WTC11 (cell line): ENCODE data around the gene C19orf73. TPM values are rescaled to one million over a fixed set of nuclear protein-coding genes. Genes with fewer than 3 reads are reported as not detected.

Experiments used
- ATAC-seq: fragments of 200-7000 bp; cut with Tn5 transposase; 2 replicates; pipeline ENCODE4 v1.10.0; 2021; ENCODE audit warnings: mild to moderate bottlenecking, moderate library complexity
- CTCF ChIA-PET: fragments of 300-600 bp; sonication (Branson Sonifier 250); formaldehyde crosslinking; loops from one replicate; lab custom pipeline; 2021; ENCODE audit warnings: antibody characterized with exemption; lab: Charles Lee
- POLR2A ChIA-PET: fragments of 350-600 bp; sonication (Branson Sonifier 250); formaldehyde crosslinking; loops from one replicate; lab custom pipeline; 2021; ENCODE audit warnings: antibody characterized with exemption; lab: Charles Lee
- DNase-seq: peaks from one replicate; pipeline ENCODE4 v3.0.0; 2021; ENCODE audit warnings: low spot score
- H3K27ac Mint-ChIP-seq: 2 replicates; pipeline ENCODE4 v1.8.0; 2021; ENCODE audit warnings: mixed read lengths
- H3K27me3 Mint-ChIP-seq: 2 replicates; pipeline ENCODE4 v1.8.0; 2021; ENCODE audit warnings: low read depth, mild to moderate bottlenecking, moderate library complexity, mixed read lengths
- H3K36me3 Mint-ChIP-seq: 2 replicates; pipeline ENCODE4 v1.8.0; 2021; ENCODE audit warnings: mixed read lengths
- H3K4me1 Mint-ChIP-seq: 2 replicates; pipeline ENCODE4 v1.8.0; 2022; ENCODE audit warnings: mixed read lengths
- H3K4me3 Mint-ChIP-seq: 2 replicates; pipeline ENCODE4 v1.8.0; 2021; ENCODE audit warnings: mild to moderate bottlenecking, moderate library complexity, mixed read lengths
- H3K9me3 Mint-ChIP-seq: 2 replicates; pipeline ENCODE4 v1.8.0; 2021; ENCODE audit warnings: mixed read lengths
- CBFB ChIP-seq: sonication (generic); formaldehyde crosslinking; IDR thresholded peaks from 2 replicates; pipeline ENCODE4 v1.8.1; 2022; ENCODE audit warnings: mild to moderate bottlenecking, low read depth, missing genetic modification reagents
- CREM ChIP-seq: sonication (generic); formaldehyde crosslinking; IDR thresholded peaks from 2 replicates; pipeline ENCODE4 v1.8.1; 2022; ENCODE audit warnings: mild to moderate bottlenecking, missing genetic modification reagents, moderate library complexity
- E2F4 ChIP-seq: sonication (generic); formaldehyde crosslinking; IDR thresholded peaks from 2 replicates; pipeline ENCODE4 v1.8.1; 2022; ENCODE audit warnings: low read depth, mild to moderate bottlenecking, moderate library complexity, missing genetic modification reagents, borderline replicate concordance
- EMX1 ChIP-seq: fragments of 250-450 bp; sonication (Bioruptor Pico); IDR thresholded peaks from 2 replicates; pipeline ENCODE4 v1.8.0; 2021; ENCODE audit warnings: mild to moderate bottlenecking
- ESRRA ChIP-seq: sonication (generic); formaldehyde crosslinking; IDR thresholded peaks from 2 replicates; pipeline ENCODE4 v1.8.1; 2022; ENCODE audit warnings: mild to moderate bottlenecking, missing genetic modification reagents, borderline replicate concordance
- ETV6 ChIP-seq: sonication (generic); formaldehyde crosslinking; IDR thresholded peaks from 2 replicates; pipeline ENCODE4 v1.8.1; 2022; ENCODE audit warnings: mild to moderate bottlenecking, missing genetic modification reagents
- FOXJ3 ChIP-seq: sonication (generic); formaldehyde crosslinking; IDR thresholded peaks from 2 replicates; pipeline ENCODE4 v1.9.0; 2021; ENCODE audit warnings: missing genetic modification reagents, mild to moderate bottlenecking, borderline replicate concordance
- FOXK1 ChIP-seq: sonication (generic); formaldehyde crosslinking; IDR thresholded peaks from 2 replicates; pipeline ENCODE4 v1.8.0; 2022; ENCODE audit warnings: mild to moderate bottlenecking, moderate library complexity, missing genetic modification reagents
- FOXP4 ChIP-seq: sonication (generic); formaldehyde crosslinking; IDR thresholded peaks from 2 replicates; pipeline ENCODE4 v1.8.0; 2022; ENCODE audit warnings: mild to moderate bottlenecking, missing genetic modification reagents
- HMGXB4 ChIP-seq: sonication (generic); formaldehyde crosslinking; IDR thresholded peaks from 2 replicates; pipeline ENCODE4 v1.8.1; 2023; ENCODE audit warnings: mild to moderate bottlenecking, moderate library complexity, missing genetic modification reagents
- MAX ChIP-seq: sonication (generic); formaldehyde crosslinking; IDR thresholded peaks from 2 replicates; pipeline ENCODE4 v1.8.0; 2022; ENCODE audit warnings: mild to moderate bottlenecking, missing genetic modification reagents
- NFE2L1 ChIP-seq: sonication (generic); formaldehyde crosslinking; IDR thresholded peaks from 2 replicates; pipeline ENCODE4 v1.8.1; 2023; ENCODE audit warnings: missing genetic modification reagents
- NR1H2 ChIP-seq: sonication (generic); formaldehyde crosslinking; IDR thresholded peaks from 2 replicates; pipeline ENCODE4 v1.9.0; 2021; ENCODE audit warnings: mild to moderate bottlenecking, moderate library complexity, missing genetic modification reagents
- PRDM15 ChIP-seq: sonication (generic); formaldehyde crosslinking; IDR thresholded peaks from 2 replicates; pipeline ENCODE4 v1.8.0; 2022; ENCODE audit warnings: missing genetic modification reagents
- SP1 ChIP-seq: sonication (generic); formaldehyde crosslinking; conservative IDR thresholded peaks from 2 replicates; pipeline ENCODE4 v1.8.1; 2022; ENCODE audit warnings: missing genetic modification reagents
- TP53 ChIP-seq: sonication (generic); formaldehyde crosslinking; IDR thresholded peaks from 2 replicates; pipeline ENCODE4 v1.8.1; 2023; ENCODE audit warnings: mild to moderate bottlenecking, missing genetic modification reagents
- USF1 ChIP-seq: sonication (generic); formaldehyde crosslinking; IDR thresholded peaks from 2 replicates; pipeline ENCODE4 v1.8.0; 2022; ENCODE audit warnings: mild to moderate bottlenecking, missing genetic modification reagents
- ZBTB43 ChIP-seq: sonication (generic); formaldehyde crosslinking; IDR thresholded peaks from 2 replicates; pipeline ENCODE4 v1.8.1; 2023; ENCODE audit warnings: mild to moderate bottlenecking, missing genetic modification reagents
- ZMAT4 ChIP-seq: fragments of 250-450 bp; sonication (Bioruptor Pico); IDR thresholded peaks from 2 replicates; pipeline ENCODE4 v1.9.0; 2021; ENCODE audit warnings: mild to moderate bottlenecking
- ZNF121 ChIP-seq: sonication (generic); formaldehyde crosslinking; IDR thresholded peaks from 2 replicates; pipeline ENCODE4 v1.8.0; 2023; ENCODE audit warnings: missing genetic modification reagents
- ZNF138 ChIP-seq: sonication (generic); formaldehyde crosslinking; conservative IDR thresholded peaks from 2 replicates; pipeline ENCODE4 v1.8.1; 2022; ENCODE audit warnings: mild to moderate bottlenecking, moderate library complexity, missing genetic modification reagents
- ZNF232 ChIP-seq: sonication (generic); formaldehyde crosslinking; IDR thresholded peaks from 2 replicates; pipeline ENCODE4 v1.8.0; 2022; ENCODE audit warnings: mild to moderate bottlenecking, missing genetic modification reagents
- ZNF416 ChIP-seq: fragments of 250-450 bp; sonication (Bioruptor Pico); IDR thresholded peaks from 2 replicates; pipeline ENCODE4 v1.9.0; 2021; ENCODE audit warnings: mild to moderate bottlenecking, inconsistent platforms
- ZNF423 ChIP-seq: fragments of 250-450 bp; sonication (Bioruptor Pico); IDR thresholded peaks from 2 replicates; pipeline ENCODE4 v2.1.2; 2022; ENCODE audit warnings: mild to moderate bottlenecking, moderate library complexity
- total RNA-seq: library from RNA; stranded (reverse); gene quantifications from 3 replicates; pipeline ENCODE4 v1.2.3, GENCODE V29; 2021

Gene C19orf73
- total RNA-seq, 1 experiment from 2014 or later, result 3.2 TPM

GRCh38 chr19:49141352-49141751, 22.4 kb upstream of the C19orf73 start (continued):
- TF ChIP-seq HMGXB4 (CRISPR knock-in tag) (no peak), CBFB (CRISPR knock-in tag) (no peak), FOXP4 (CRISPR knock-in tag) (no peak), ZNF121 (CRISPR knock-in tag) (no peak), ZNF423 (CRISPR knock-in tag) (no peak), USF1 (no peak), CREM (CRISPR knock-in tag) (no peak), PRDM15 (CRISPR knock-in tag) (no peak), NFE2L1 (CRISPR knock-in tag) (no peak)

GRCh38 chr19:49140951-49141350, 22.0 kb upstream of the C19orf73 start:
- CTCF ChIA-PET, result interaction anchor here (0.7 to 2.9 kb wide), 3 partner anchors 43 to 85 kb away, joined by 3 to 12 read pairs (median 10); no protein-coding TSS in a partner anchor
- Mint-ChIP-seq H3K27ac (no peak overlapping the region; the same call in 1 of the 2 replicates), H3K4me3 (peak overlapping the region; percentile 15)

GRCh38 chr19:49136771-49137171, 17.8 kb upstream of the C19orf73 start:
- no peaks in the 10 kb centered on the region for H3K9me3 Mint-ChIP-seq
- ChIA-PET CTCF (interaction anchor here (0.6 to 3.1 kb wide), 6 partner anchors 9 to 118 kb away, joined by 3 to 6 read pairs (median 4); no protein-coding TSS in a partner anchor), POLR2A (no interaction called here)
- no peak overlapping the region for H3K4me3 Mint-ChIP-seq
- DNase-seq (no peak), ATAC-seq (no peak)
- H3K27me3 Mint-ChIP-seq, result peaks cover 52% of the 10 kb centered on the region
- peak overlapping the region; percentile 6; the same call in 1 of the 2 replicates for H3K27ac Mint-ChIP-seq
- peaks cover 27% of the 10 kb centered on the region for H3K4me1 Mint-ChIP-seq
- H3K36me3 Mint-ChIP-seq, result peaks cover 30% of the 10 kb centered on the region
- TF ChIP-seq ZNF138 (CRISPR knock-in tag), result no peak
- no peak for TF ChIP-seq EMX1 (CRISPR knock-in tag)
- no peak for TF ChIP-seq E2F4
- no peak for TF ChIP-seq ZMAT4 (CRISPR knock-in tag)
- no peak for TF ChIP-seq NR1H2 (CRISPR knock-in tag)
- TF ChIP-seq FOXK1, result no peak
- TF ChIP-seq MAX (CRISPR knock-in tag), result no peak
- no peak for TF ChIP-seq ZNF232 (CRISPR knock-in tag)
- no peak for TF ChIP-seq CREM (CRISPR knock-in tag)
- no peak for TF ChIP-seq FOXJ3
- no peak for TF ChIP-seq ZBTB43 (CRISPR knock-in tag)
- TF ChIP-seq TP53 (CRISPR knock-in tag), result no peak

More at GRCh38 chr19:49140951-49141350, 22.0 kb upstream of the C19orf73 start:
- no peaks in the 10 kb centered on the region for H3K9me3 Mint-ChIP-seq
- DNase-seq (no peak), ATAC-seq (no peak)
- H3K27me3 Mint-ChIP-seq, result peaks cover 35% of the 10 kb centered on the region
- no peak for TF ChIP-seq ZNF416 (CRISPR knock-in tag)
- TF ChIP-seq MAX (CRISPR knock-in tag), result no peak
- no peak for TF ChIP-seq ETV6 (CRISPR knock-in tag)
- TF ChIP-seq ESRRA (CRISPR knock-in tag), result no peak
- TF ChIP-seq SP1, result no peak
- POLR2A ChIA-PET, result interaction anchor here (0.7 kb wide), 1 partner anchor 218 kb away, joined by 3 read pairs; no protein-coding TSS in a partner anchor
- H3K36me3 Mint-ChIP-seq, result peaks cover 11% of the 10 kb centered on the region
- peaks cover 22% of the 10 kb centered on the region for H3K4me1 Mint-ChIP-seq
